NOMO-1 treated with DMSO at 0.1 percent for 48 hours (cell line): ENCODE results near the gene CRIP1.

ENCODE experiments used
- DNase-seq: peaks from one replicate; lab custom pipeline; 2025; ENCODE audit not compliant: unreplicated experiment; lab: John Stamatoyannopoulos, UW

The CRIP1 gene

GRCh38 chr14:105486163-105486973 is at the start of gene CRIP1:
Gene CRIP1 (plus strand): TSS chr14:105486886. CDS start chr14:105487260, 374 bp downstream.
- DNase-seq: no peak

- DNase-seq: no peak
Measured at GRCh38 chr14:105436891-105437722, 49.6 kb upstream of the CRIP1 start.

GRCh38 chr14:105437723-105438500 is 48.8 kb upstream of the CRIP1 start:
- DNase-seq: no peak

- no peak for DNase-seq
Measured at GRCh38 chr14:105439179-105439578, 47.5 kb upstream of the CRIP1 start.

- DNase-seq: no peak
Measured at GRCh38 chr14:105439710-105440553, 46.8 kb upstream of the CRIP1 start.

- DNase-seq: no peak
Measured at GRCh38 chr14:105440554-105440900, 46.2 kb upstream of the CRIP1 start.

GRCh38 chr14:105440992-105441391 is 45.7 kb upstream of the CRIP1 start:
- DNase-seq: no peak

- no peak for DNase-seq
Measured at GRCh38 chr14:105442125-105442524, 44.6 kb upstream of the CRIP1 start.

- no peak for DNase-seq
Measured at GRCh38 chr14:105442834-105443233, 43.9 kb upstream of the CRIP1 start.

GRCh38 chr14:105444859-105445258 is 41.8 kb upstream of the CRIP1 start:
- no peak for DNase-seq

GRCh38 chr14:105445290-105445689 is 41.4 kb upstream of the CRIP1 start:
- no peak for DNase-seq

- DNase-seq: no peak
Measured at GRCh38 chr14:105445901-105446845, 40.5 kb upstream of the CRIP1 start.

GRCh38 chr14:105446971-105447370 is 39.7 kb upstream of the CRIP1 start:
- DNase-seq: no peak

GRCh38 chr14:105447651-105448640 is 38.7 kb upstream of the CRIP1 start:
- DNase-seq: no peak

GRCh38 chr14:105448706-105449111 is 38.0 kb upstream of the CRIP1 start:
- DNase-seq: no peak

GRCh38 chr14:105449276-105450122 is 37.2 kb upstream of the CRIP1 start:
- no peak for DNase-seq

- no peak for DNase-seq
Measured at GRCh38 chr14:105450123-105450505, 36.6 kb upstream of the CRIP1 start.
